Measurements from ENCODE around the gene LPP.
A peak's percentile ranks its signal among the peaks of the same experiment; 100 is the strongest.
"Not testable (repeated sequence)": the region's sequence is repeated elsewhere in the genome, so short reads cannot be mapped to it uniquely, and the experiment has no call there.

The LPP gene

GRCh38 chr3:188415196-188415595, 261.2 kb downstream of the LPP start:
- FAIRE-seq = no peak

DNA sequence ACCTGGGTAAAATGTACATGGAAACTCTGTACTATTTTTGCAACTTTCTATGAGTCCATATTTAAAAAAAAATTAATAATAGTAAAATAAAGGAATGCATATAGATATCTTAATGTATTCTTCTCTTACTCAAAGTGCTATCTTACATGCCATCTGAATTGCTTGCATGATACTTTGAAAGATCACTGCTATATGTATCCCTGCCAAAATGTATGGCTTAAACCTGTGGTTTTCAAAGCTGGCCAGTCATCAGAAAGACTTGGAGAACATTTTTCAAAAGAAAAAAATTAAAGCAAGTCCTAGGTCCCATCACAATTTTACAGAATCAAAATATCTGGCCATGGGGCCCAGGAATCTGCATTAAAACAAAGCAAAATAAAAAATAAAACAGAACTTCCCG, 262.1 kb downstream of the LPP start:
- FAIRE-seq = no peak

DNA sequence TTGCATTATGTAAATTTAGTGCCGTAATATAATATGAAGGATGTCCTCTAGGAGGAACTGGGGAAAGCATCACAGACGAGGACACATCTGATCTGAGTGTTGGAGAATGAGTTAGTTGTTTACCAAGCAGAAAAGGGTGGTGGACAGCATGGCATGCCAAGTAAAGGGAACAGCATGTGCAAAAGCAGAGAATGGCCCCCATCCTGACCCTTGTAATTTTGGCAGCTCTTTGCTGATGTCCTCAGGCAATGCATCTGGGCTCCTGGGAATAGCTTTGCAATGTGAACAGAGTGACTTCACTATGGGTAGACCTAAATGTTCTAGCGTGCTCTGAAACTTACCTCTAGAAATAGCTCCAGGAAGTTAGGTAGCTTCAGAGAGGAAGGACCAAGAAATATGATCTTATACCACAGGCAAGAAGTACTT, 263.3 kb downstream of the LPP start:
- FAIRE-seq = no peak

DNA sequence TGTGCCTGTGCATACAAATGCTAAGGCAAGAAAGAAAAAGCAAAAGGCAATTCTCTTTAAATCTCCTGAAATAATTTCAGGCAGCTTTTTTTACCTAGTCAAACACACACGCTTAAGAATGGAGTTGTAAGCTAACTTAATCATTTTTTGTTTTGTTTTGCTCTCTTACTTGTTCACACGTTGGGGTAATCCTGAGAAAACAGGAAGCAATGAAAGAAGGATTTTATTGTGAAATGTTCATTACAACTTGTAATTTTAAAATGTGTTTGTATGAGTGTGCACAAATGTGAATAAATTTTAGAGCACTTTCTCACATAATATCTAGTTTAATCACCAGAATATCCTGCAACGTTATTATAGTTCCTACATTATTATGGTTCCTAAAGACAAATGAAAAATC, 263.8 kb downstream of the LPP start:
- no peak for FAIRE-seq

GRCh38 chr3:188421151-188421821, 267.3 kb downstream of the LPP start:
- FAIRE-seq = peak; percentile 88

DNA sequence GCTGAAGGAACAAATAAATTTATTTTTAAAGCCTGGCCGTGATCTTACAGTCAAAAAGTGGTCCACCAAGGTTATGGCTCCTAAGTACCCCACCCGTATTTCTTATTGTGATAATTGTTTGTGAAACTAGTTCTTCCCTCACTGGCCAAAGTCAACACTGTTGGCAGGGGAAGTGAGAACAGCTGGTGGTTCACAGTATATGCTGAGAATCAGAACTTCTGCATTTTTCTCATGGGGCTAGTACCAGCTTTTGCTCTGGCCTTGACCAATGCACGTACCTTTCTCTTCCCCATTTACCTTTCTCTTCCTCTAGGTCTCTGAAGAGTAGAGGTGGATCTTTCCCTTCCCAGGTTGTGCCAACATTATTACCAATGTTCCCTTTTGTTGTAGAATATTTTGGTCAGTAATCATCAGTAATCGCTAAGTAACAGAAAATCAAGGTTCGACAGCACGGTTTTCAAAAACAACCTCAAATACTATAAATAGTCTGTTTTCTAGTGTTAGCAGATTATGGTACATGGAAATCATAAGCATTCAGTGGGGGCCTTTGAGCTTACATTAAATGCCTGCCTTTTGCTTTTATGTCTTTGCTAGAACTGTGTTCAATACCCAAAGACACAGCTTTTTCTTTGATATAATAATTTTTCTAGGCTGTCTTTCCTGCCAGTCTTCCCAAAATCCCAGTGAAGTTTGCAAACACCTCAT, 268.0 kb downstream of the LPP start:
- FAIRE-seq = no peak

- not testable (repeated sequence) for FAIRE-seq
These were observed 274.0 kb downstream of the LPP start for GRCh38 chr3:188427981-188428380.

DNA sequence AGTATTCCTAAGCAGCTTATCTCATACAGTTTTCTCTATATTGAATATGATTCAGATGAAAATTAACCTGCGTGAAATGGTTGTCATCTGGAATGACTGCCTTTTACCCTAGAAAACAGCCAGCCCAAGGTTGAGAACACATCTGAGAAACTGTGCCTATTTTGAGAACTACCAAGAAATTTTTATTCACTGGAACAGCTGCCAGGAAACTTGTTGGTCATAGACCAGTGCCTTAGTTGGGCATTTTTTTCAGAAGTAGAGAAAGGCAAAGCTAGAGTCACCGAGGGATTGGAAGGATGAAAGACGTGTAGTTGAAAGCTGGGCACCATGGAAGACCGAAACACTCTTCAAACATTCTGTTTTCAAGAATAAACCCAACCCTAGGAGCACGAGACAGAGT, 277.1 kb downstream of the LPP start:
- FAIRE-seq = no peak

GRCh38 chr3:188431553-188431952, 277.6 kb downstream of the LPP start:
- no peak for FAIRE-seq

GRCh38 chr3:188432802-188433520, 279.0 kb downstream of the LPP start:
- FAIRE-seq = no peak

- FAIRE-seq = no peak
These were observed 279.7 kb downstream of the LPP start for GRCh38 chr3:188433521-188434150.

- no peak for FAIRE-seq
These were observed 280.6 kb downstream of the LPP start for GRCh38 chr3:188434594-188434993.

GRCh38 chr3:188435266-188435665, 281.3 kb downstream of the LPP start:
- FAIRE-seq = no peak

GRCh38 chr3:188437926-188438325, 284.0 kb downstream of the LPP start:
- no peak for FAIRE-seq

- no peak for FAIRE-seq
These were observed 285.1 kb downstream of the LPP start for GRCh38 chr3:188439080-188439479.

DNA sequence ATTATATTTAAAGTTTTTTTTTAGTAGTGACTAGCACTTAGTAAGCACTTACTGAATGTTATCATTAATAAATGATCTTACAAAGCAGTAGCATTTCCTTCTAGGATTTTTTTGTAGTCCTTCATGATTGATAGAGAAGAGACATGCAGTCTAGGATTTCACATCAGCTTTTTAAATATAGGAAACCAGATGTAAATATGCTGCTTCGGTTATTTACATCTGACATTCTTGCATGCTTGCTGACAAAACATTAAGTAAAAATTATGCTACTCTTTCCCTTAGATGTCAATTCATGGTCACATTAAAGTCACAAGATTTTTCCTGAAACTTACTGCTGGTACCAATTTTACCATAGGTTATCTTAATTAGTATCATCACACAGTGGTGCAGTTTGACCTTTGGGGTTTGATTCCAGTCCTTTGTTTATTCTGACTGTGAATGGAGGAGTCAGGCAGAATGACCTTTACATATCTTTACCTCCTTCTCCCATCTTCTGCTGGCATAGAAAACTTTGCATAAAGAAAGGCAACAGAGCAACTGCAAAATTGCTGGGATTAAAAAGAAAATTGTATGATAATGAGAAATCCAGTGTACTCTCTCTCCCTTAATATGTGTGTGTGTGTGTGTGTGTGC, 286.5 kb downstream of the LPP start:
- FAIRE-seq = no peak

DNA sequence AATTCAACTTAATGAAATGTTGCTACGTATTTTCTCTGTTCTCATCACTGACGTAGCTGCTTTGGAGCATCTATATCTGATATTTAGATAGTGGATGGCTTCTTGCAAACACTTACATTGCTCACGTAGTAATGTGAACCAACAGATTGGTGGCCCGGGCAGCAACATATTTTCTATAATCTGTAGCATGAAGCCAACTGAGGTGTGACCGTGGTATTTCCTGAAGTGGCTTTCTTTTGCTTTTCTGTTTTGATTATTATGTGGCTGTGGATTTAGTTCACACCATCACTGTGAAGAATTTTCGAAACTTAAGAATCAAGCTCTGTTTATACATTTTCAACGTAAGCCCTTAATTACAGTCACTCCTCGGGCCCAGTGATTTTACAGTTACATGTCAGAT, 288.5 kb downstream of the LPP start:
- FAIRE-seq = no peak

- FAIRE-seq = not testable (repeated sequence)
These were observed 291.2 kb downstream of the LPP start for GRCh38 chr3:188445175-188445574.

GRCh38 chr3:188446014-188446413, 292.1 kb downstream of the LPP start:
- no peak for FAIRE-seq

GRCh38 chr3:188446766-188447165, 292.8 kb downstream of the LPP start:
- FAIRE-seq = no peak

GRCh38 chr3:188448813-188449212, 294.9 kb downstream of the LPP start:
- no peak for FAIRE-seq

- no peak for FAIRE-seq
These were observed 295.5 kb downstream of the LPP start for GRCh38 chr3:188449421-188449820.
